Measurements from ENCODE around the gene CFAP61. TPM values are rescaled to one million over a fixed set of nuclear protein-coding genes. Genes with fewer than 3 reads are reported as not detected.

CFAP61 gene
- total RNA-seq, 2 experiments from 2014 or later = not detected

- Mint-ChIP-seq H3K27ac (no peak overlapping the region), H3K36me3 (ENCODE audit: low read depth) (no peaks in the 10 kb centered on the region), H3K4me1 (ENCODE audit: low read depth) (no peaks in the 10 kb centered on the region), H3K27me3 (peaks cover 13% of the 10 kb centered on the region), H3K4me3 (no peak overlapping the region), H3K9me3 (no peaks in the 10 kb centered on the region)
- ChIA-PET CTCF (no interaction called here), POLR2A (no interaction called here)
- no peak for ATAC-seq
- intact Hi-C loops (cut with micrococcal nuclease) = no loop called here
- TF ChIP-seq CTCF (IDR thresholded peaks at IDR 0.05) = no peak
- DNase-seq = no peak
Observed at GRCh38 chr20:20196610-20197009, 144.3 kb downstream of the CFAP61 start.

DNA sequence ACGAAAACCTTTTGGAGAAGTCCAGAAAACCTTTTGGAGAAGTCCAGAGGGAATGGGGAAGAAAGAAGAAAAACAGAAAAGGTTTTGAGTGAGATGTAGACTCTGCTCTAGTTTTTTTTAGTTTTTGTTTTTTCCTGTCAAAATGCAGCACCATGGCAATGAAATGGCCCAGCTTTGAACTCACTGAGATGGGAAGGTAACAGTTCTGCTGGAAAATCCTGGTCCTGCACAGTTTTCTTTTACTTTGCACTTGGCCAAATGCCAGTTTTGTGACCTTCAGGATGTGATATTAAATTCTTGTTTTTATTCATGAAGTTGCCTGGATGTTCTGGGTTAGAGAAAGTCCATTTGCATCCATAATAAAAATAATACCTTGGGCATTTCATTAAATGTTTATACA, 145.7 kb downstream of the CFAP61 start:
- Mint-ChIP-seq H3K27ac (no peak overlapping the region), H3K36me3 (ENCODE audit: low read depth) (no peaks in the 10 kb centered on the region), H3K9me3 (no peaks in the 10 kb centered on the region), H3K27me3 (peaks cover 13% of the 10 kb centered on the region), H3K4me1 (ENCODE audit: low read depth) (no peaks in the 10 kb centered on the region), H3K4me3 (no peak overlapping the region)
- TF ChIP-seq CTCF (IDR thresholded peaks at IDR 0.05) = no peak
- POLR2A ChIA-PET = no interaction called here
- intact Hi-C loops (cut with micrococcal nuclease) = no loop called here
- CTCF ChIA-PET = no interaction called here
- ATAC-seq (no peak), DNase-seq (no peak)

- no peak for ATAC-seq
- Mint-ChIP-seq H3K27me3 (peaks cover 14% of the 10 kb centered on the region), H3K9me3 (no peaks in the 10 kb centered on the region), H3K27ac (no peak overlapping the region), H3K36me3 (ENCODE audit: low read depth) (no peaks in the 10 kb centered on the region), H3K4me1 (ENCODE audit: low read depth) (no peaks in the 10 kb centered on the region), H3K4me3 (no peak overlapping the region)
- no peak for TF ChIP-seq CTCF (IDR thresholded peaks at IDR 0.05)
- ChIA-PET POLR2A (no interaction called here), CTCF (no interaction called here)
- DNase-seq = no peak
- intact Hi-C loops (cut with micrococcal nuclease) = no loop called here
Observed at GRCh38 chr20:20199361-20200160, 147.2 kb downstream of the CFAP61 start.

DNA sequence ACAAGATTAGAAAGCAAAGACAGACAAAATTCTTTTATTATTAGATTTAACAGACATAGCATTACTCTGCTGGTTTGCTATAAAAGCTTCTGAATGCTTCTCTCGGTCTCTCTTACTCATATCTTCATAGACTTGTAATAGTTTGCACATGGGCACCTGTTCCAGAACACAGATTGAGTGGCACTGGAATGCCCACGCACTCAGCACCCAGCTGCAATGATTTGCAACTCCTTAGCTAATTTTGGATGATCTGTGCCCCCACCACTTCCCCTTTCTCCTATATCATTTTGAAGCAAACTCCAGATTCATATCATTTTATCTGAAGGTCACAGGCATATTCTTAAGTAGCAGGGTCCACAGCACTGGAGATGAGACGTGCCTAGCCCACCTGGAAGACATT, 148.8 kb downstream of the CFAP61 start:
- ChIA-PET CTCF (no interaction called here), POLR2A (no interaction called here)
- Mint-ChIP-seq H3K27ac (no peak overlapping the region), H3K4me3 (no peak overlapping the region), H3K4me1 (ENCODE audit: low read depth) (no peaks in the 10 kb centered on the region), H3K9me3 (no peaks in the 10 kb centered on the region), H3K27me3 (peaks cover 16% of the 10 kb centered on the region), H3K36me3 (ENCODE audit: low read depth) (no peaks in the 10 kb centered on the region)
- intact Hi-C loops (cut with micrococcal nuclease) = no loop called here
- TF ChIP-seq CTCF (IDR thresholded peaks at IDR 0.05) = no peak
- DNase-seq (no peak), ATAC-seq (no peak)

DNA sequence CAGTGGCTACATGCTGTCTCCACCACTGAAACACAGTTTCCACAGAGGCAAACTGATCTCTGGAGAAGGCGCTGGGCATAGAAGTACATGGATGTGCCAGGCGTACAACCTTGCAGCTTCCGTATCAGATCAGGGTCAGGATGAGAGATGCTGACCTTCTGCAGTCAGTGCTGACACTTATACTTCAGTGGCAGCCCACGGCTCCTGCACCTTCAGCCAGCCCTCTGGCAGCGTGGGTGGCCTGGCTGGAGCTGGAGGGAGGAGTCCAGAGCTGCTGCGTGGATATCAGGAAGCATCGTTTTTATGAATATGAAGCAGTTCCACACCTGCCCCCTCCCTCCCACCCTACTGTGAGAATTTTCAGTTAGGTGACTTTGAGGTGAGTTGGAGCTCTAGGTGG, 149.3 kb downstream of the CFAP61 start:
- POLR2A ChIA-PET = no interaction called here
- ATAC-seq (no peak), DNase-seq (no peak)
- CTCF ChIA-PET = no interaction called here
- no peaks in the 10 kb centered on the region for H3K9me3 Mint-ChIP-seq
- H3K27ac Mint-ChIP-seq = no peak overlapping the region
- no peak overlapping the region for H3K4me3 Mint-ChIP-seq
- intact Hi-C loops (cut with micrococcal nuclease) = no loop called here
- H3K4me1 Mint-ChIP-seq (ENCODE audit: low read depth) = no peaks in the 10 kb centered on the region
- H3K36me3 Mint-ChIP-seq (ENCODE audit: low read depth) = no peaks in the 10 kb centered on the region
- TF ChIP-seq CTCF (IDR thresholded peaks at IDR 0.05) = no peak
- peaks cover 18% of the 10 kb centered on the region for H3K27me3 Mint-ChIP-seq

All from activated CD8-positive, alpha-beta T cell treated with anti-CD3 and anti-CD28 coated beads for 36 hours (primary cell).